ENCODE data around the gene WDR7.

The WDR7 gene

DNA sequence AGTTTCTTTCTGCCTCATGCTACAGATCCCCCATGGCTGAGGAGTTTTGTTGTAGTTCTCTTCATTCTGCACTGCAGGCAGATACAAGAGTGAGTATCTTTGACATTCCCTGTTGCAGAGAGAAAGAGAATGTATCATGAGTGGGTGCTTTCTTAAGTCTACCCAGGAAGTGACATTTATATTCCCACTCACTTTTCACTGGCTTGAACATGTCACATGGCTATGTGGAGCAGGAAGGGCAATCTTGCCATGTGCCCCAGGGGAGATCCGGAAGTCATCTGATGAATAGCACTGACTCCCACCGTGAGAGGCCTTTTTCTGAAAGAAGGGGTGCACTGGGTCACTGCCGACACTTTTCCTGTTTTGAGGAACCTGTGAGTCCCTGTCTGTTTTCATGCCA, 429.3 kb downstream of the WDR7 start:
- no peak for DNase-seq (ENCODE audit: low read depth)

DNA sequence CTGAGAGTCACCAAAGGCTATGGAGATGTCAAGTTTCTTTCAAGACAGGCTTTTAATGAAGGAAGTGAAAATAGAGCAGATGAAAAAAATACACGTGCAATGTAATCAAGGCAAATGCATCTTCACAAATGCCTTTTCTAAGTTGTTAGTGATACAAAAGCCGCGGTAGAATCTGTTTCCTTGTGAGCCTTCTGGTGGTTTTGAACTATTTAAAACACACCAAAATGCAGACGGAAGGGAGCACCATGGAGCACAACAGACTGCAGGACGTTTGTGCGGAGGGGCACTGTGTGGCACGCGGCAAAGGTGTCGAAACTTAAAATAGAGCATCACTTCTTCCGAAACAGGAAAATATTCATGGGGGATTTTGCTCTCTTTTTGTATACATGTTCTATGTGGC, 430.7 kb downstream of the WDR7 start:
- DNase-seq (ENCODE audit: low read depth): no peak

DNA sequence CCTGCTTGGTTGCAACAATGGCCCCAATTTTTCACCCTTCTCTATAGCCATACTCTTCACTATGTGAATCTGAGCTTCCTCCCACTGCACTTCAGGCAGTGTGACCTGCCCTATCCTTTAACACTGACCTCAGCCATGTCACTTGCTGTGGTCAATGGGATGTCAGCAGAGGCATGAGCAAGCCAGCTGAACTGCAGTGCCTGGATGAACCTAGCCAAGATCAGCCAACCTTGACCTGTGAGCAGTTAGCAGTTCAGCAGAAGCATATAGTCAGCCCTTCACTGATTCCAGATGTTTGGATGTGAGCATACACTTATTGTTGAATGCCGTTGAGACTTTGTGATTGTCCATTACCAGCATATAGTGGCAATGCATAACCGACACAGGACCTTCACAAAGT, 432.3 kb downstream of the WDR7 start:
- no peak for DNase-seq (ENCODE audit: low read depth)

DNA sequence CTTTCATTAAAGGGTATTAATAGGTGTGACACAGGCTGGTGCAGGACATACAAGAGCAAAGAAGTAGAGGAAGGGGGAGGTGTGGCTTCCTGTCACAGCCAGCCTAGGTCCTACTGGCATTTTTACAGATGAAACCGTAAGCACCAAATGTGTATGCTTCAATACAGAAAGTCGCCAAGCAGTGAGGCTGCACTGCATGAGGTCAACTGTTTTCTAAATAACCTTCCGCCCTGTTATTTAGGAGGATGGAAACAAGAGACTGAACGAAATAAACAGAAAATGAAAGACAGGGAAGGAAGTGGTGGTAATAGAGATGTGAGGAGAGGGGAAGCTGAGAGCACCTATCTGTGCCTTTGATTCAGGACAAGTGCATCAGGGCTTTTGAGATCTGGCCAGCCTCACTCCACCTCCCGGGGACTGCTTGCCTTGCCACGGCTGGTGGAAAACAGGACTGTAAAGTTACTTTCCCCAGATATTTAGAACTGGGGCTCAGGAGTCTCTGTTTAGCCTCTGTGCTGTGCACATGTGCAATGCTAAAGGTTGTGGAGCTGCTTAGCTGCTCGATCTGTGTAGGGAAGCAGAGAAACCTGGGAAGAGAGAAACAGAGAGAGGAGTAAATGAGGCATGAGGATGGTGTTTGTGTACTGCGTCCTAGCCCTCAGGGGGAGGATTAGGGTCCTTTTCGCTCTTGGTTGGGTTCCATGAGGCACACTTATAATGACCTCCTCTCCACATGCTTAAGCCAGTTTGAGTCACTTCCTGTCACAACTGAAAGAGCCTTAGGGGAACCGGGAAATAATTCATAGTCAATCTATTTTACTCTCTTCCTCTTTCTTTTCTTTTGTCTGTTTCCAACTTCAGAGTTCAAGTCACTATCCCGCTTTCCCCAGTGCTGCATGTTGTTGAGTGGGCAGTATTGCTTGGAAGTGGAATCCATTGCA, 433.4 kb downstream of the WDR7 start:
- no peak for DNase-seq (ENCODE audit: low read depth)

DNA sequence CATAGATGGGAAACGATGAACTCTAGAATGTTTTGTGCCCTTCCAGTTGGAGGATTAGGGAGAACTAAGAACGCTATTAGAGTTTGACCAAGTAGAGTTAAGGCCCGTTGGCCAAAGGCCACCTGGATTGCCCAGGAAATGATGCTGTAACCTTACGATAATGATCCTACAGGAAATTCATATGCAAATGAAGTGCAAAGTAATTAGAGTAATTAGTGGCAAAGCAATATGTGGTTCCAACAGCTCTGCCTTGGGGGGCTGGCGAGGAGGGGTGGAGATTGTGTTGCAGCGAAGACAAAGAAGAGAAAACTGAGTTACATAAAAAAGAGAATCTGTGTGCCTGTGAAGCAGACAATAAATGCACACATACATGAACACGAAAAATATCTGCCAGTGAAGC, 434.2 kb downstream of the WDR7 start:
- no peak for DNase-seq (ENCODE audit: low read depth)

DNA sequence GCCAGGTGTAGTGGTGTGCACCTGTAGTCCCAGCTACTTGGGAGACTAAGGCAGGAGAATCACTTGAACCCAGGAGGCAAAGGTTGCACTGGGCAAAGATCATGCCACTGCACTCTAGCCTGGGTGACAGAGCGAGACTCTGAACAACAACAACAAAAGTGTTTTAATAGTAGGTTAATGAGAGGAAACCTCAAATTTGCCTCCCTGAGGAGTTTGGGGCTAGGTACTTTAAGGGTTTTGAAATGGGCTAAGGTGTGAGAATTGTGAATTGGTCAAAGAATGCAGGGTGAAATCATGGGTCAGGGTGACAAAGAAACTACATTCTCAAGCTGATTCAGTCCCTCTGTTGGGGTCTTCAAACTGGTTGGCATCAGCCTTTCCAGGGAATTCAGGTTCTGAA, 435.0 kb downstream of the WDR7 start:
- DNase-seq (ENCODE audit: low read depth): no peak
